Fibroblast of pulmonary artery (primary cell): Measurements from ENCODE around the gene CYP1B1.
A peak's percentile ranks its signal among the peaks of the same experiment; 100 is the strongest.
"Not testable (repeated sequence)": the region's sequence is repeated elsewhere in the genome, so short reads cannot be mapped to it uniquely, and the experiment has no call there.

Experiments used
- DNase-seq: peaks from one replicate; pipeline ENCODE4 v3.0.0-alpha.2; 2010; ENCODE audit warnings: low read depth
- H3K4me3 ChIP-seq: replicated peaks from 2 replicates; pipeline ENCODE4 v1.5.1; 2011; ENCODE audit warnings: low read depth, mild to moderate bottlenecking, control low read depth, low read length, moderate library complexity
- CTCF ChIP-seq: IDR thresholded peaks from 2 replicates; pipeline ENCODE4 v1.5.1; 2011; ENCODE audit warnings: mild to moderate bottlenecking, control low read depth, low read length, inconsistent platforms; ENCODE audit errors: missing control alignments

CYP1B1 gene

GRCh38 chr2:38092196-38092902 is 16.4 kb upstream of the CYP1B1 start:
- H3K4me3 ChIP-seq: no peak overlapping the region
- DNase-seq: peak; percentile 77
- no peak for TF ChIP-seq CTCF

GRCh38 chr2:38091760-38092159 is 15.8 kb upstream of the CYP1B1 start:
- no peak for TF ChIP-seq CTCF
- DNase-seq: no peak
- no peak overlapping the region for H3K4me3 ChIP-seq

GRCh38 chr2:38090928-38091327 is 15.0 kb upstream of the CYP1B1 start:
- no peak for DNase-seq
- TF ChIP-seq CTCF: no peak
- no peak overlapping the region for H3K4me3 ChIP-seq

GRCh38 chr2:38090212-38090611 is 14.3 kb upstream of the CYP1B1 start:
- not testable (repeated sequence) for DNase-seq, H3K4me3 ChIP-seq

- H3K4me3 ChIP-seq, DNase-seq: not testable (repeated sequence)
These were observed 10.2 kb upstream of the CYP1B1 start for GRCh38 chr2:38085998-38086698.

GRCh38 chr2:38084556-38084955 is 8.6 kb upstream of the CYP1B1 start:
- not testable (repeated sequence) for DNase-seq

GRCh38 chr2:38082727-38083126 is 6.8 kb upstream of the CYP1B1 start:
- not testable (repeated sequence) for H3K4me3 ChIP-seq, DNase-seq

More at GRCh38 chr2:38084556-38084955, 8.6 kb upstream of the CYP1B1 start:
- H3K4me3 ChIP-seq: not testable (repeated sequence)

- no peak for TF ChIP-seq CTCF
- no peak for DNase-seq
- H3K4me3 ChIP-seq: no peak overlapping the region
These were observed 4.4 kb upstream of the CYP1B1 start for GRCh38 chr2:38080346-38080745.
